ENCODE data around the gene ZBTB1.

Gene ZBTB1

DNA sequence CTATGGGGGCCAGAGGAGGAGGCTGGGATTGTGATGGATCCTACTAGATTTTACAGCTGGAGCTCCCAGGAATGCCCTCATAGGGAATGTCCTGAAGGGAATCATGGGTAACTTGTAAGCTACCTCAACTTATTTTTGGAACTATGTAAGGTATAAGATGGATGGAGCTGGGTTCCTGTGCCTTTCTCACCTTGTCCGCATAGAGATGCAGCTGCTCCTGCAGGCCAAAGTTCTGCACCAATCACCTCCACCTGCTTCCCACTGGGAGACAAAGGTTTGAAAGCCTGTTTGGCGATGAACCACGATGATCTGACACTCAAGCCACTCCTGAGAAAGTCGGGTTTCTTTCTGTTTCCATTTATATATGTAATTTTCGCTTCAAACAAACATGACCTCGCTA, 39.9 kb upstream of the ZBTB1 start:
- no peaks in the 10 kb centered on the region for H3K79me1 ChIP-seq (ENCODE audit: low read length)
- H3K27ac ChIP-seq (ENCODE audit: low read depth, low read length) = no peak overlapping the region
- H2BK15ac ChIP-seq (replicated peaks; ENCODE audit: low read depth) = no peak overlapping the region
- DNase-seq = peak; percentile 46
- no peaks in the 10 kb centered on the region for H3K27me3 ChIP-seq (ENCODE audit: insufficient read depth, low read length, poor library complexity)
- H4K5ac ChIP-seq (ENCODE audit: low read length) = no peak overlapping the region
- no peak overlapping the region for H3K56ac ChIP-seq (ENCODE audit: low read length)
- no CpG with 5 or more reads among the region's 6 CpGs for WGBS (ENCODE audit: extremely low coverage, insufficient coverage, low lambda C conversion rate)
- H3K18ac ChIP-seq (ENCODE audit: low read length) = no peak overlapping the region
- H2BK5ac ChIP-seq (ENCODE audit: low read length) = no peak overlapping the region
- no peaks in the 10 kb centered on the region for H3K36me3 ChIP-seq (ENCODE audit: control insufficient read depth, insufficient read depth, low read length)
- H3K4me2 ChIP-seq (ENCODE audit: low read length) = peak overlapping the region; percentile 37
- H3K23ac ChIP-seq (ENCODE audit: low read length) = no peak overlapping the region
- H3K9ac ChIP-seq (ENCODE audit: low read length) = peak overlapping the region; percentile 28
- no peak overlapping the region for H3K4ac ChIP-seq (ENCODE audit: low read depth, low read length)
- H2AK5ac ChIP-seq (ENCODE audit: low read length) = no peak overlapping the region
- no peak overlapping the region for H4K8ac ChIP-seq (ENCODE audit: low read depth, low read length)
- H3K4me3 ChIP-seq (ENCODE audit: low read length) = no peak overlapping the region
- H3K4me1 ChIP-seq (ENCODE audit: control insufficient read depth, low read depth, low read length) = no peaks in the 10 kb centered on the region
- no peak overlapping the region for H2BK120ac ChIP-seq (ENCODE audit: low read depth, low read length)
- H3K79me2 ChIP-seq (ENCODE audit: control insufficient read depth, insufficient read depth, low read length) = no peaks in the 10 kb centered on the region

DNA sequence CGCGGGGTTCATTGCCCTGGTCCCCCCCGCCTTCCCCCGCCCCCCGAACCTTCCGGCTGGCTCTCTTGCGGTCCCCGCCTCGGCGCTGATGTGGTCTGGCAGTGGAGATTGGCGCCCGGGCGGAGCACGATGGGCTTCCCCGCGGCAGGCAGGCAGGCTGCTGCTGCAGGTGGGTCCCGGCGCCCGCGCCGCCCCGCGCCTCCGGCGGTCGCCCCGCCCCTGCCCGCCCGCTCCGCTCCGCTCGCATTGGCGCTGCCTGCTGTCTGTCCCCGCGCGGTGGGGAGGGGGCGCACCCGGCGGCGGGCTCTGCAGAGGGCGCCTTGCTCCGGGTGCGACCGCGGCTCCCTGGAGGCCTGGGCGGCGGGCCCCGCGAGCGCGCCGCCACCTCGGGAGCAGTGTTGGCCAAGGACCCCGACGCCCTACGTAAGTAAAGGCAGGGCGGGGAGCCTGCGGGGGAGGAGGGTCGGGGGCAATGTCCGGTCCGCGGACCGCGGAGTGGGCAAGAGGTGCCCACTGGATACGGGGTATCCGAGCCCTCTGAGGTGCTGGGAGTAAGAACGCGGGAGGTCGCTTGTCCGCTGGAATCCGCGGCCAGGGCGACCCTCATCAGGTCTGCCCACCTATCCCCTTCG, 39.3 kb upstream of the ZBTB1 start, which contains the start of gene AKAP5:
TSS of gene AKAP5 (plus strand) at position 309 of the 632 bp plus-strand sequence. CDS start 2,896 bp downstream, outside the sequence.
- H3K27me3 ChIP-seq (ENCODE audit: insufficient read depth, low read length, poor library complexity) = no peaks in the 10 kb centered on the region
- no CpG with 5 or more reads among the region's 74 CpGs for WGBS (ENCODE audit: extremely low coverage, insufficient coverage, low lambda C conversion rate)
- no peak within 1 kb of the TSS for H2BK5ac ChIP-seq (ENCODE audit: low read length)
- H2BK15ac ChIP-seq (replicated peaks; ENCODE audit: low read depth) = no peak within 1 kb of the TSS
- no peak within 1 kb of the TSS for H2BK120ac ChIP-seq (ENCODE audit: low read depth, low read length)
- no peaks in the 10 kb centered on the region for H3K4me1 ChIP-seq (ENCODE audit: control insufficient read depth, low read depth, low read length)
- H3K23ac ChIP-seq (ENCODE audit: low read length) = no peak within 1 kb of the TSS
- H2AK5ac ChIP-seq (ENCODE audit: low read length) = no peak within 1 kb of the TSS
- H3K27ac ChIP-seq (ENCODE audit: low read depth, low read length) = no peak within 1 kb of the TSS
- H3K9ac ChIP-seq (ENCODE audit: low read length) = peak within 1 kb of the TSS; percentile 53
- H3K4me2 ChIP-seq (ENCODE audit: low read length) = peak within 1 kb of the TSS; percentile 54
- H4K8ac ChIP-seq (ENCODE audit: low read depth, low read length) = no peak within 1 kb of the TSS
- peak within 1 kb of the TSS; percentile 92 for H3K18ac ChIP-seq (ENCODE audit: low read length)
- no peaks in the 10 kb centered on the region for H3K79me2 ChIP-seq (ENCODE audit: control insufficient read depth, insufficient read depth, low read length)
- no peaks in the 10 kb centered on the region for H3K36me3 ChIP-seq (ENCODE audit: control insufficient read depth, insufficient read depth, low read length)
- H3K4ac ChIP-seq (ENCODE audit: low read depth, low read length) = no peak within 1 kb of the TSS
- peak within 1 kb of the TSS; percentile 8 for H3K4me3 ChIP-seq (ENCODE audit: low read length)
- no peak within 1 kb of the TSS for H4K5ac ChIP-seq (ENCODE audit: low read length)
- DNase-seq = peak; percentile 85
- peak within 1 kb of the TSS; percentile 87 for H3K56ac ChIP-seq (ENCODE audit: low read length)
- H3K79me1 ChIP-seq (ENCODE audit: low read length) = no peaks in the 10 kb centered on the region

DNA sequence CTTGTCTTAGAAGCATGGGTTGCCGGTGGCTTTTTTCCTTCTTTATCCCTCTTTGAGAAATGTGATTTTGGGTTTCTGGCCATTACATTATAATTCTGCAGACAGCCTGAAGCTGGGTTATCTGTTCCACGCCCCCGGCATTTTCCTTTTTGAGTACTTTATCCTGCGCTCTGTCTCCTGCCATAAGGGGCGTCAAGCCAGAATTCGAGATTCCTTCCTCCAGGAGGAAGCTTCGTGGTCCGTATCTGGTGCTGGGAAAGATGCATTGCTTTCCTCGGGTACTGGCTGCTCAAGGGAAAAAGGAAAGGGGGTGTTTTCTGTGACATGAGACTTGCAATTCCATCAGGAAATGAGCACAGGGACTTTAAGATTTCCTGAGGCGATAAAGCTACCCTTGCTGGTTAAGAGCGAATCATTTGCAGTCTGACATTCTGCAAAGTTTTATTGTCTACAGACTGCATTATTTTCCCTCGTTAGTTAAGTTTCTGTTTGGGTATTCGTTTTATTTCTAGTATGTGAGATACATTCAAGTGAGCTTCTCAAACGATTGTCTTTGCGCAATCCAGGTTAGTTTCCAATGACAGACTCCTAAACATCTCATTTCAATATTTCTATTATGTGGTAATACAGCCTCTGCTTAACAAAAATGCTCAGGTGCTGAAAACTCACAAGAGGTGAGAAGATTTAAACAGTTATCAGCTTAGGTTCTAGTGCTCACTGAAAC, 38.6 kb upstream of the ZBTB1 start:
- H3K18ac ChIP-seq (ENCODE audit: low read length) = no peak overlapping the region
- H2BK120ac ChIP-seq (ENCODE audit: low read depth, low read length) = no peak overlapping the region
- no peak overlapping the region for H2AK5ac ChIP-seq (ENCODE audit: low read length)
- H3K27me3 ChIP-seq (ENCODE audit: insufficient read depth, low read length, poor library complexity) = no peaks in the 10 kb centered on the region
- no peak overlapping the region for H4K5ac ChIP-seq (ENCODE audit: low read length)
- H3K4me3 ChIP-seq (ENCODE audit: low read length) = peak overlapping the region; percentile 8
- H3K9ac ChIP-seq (ENCODE audit: low read length) = peak overlapping the region; percentile 53
- H3K4me2 ChIP-seq (ENCODE audit: low read length) = peak overlapping the region; percentile 54
- no peak overlapping the region for H2BK15ac ChIP-seq (replicated peaks; ENCODE audit: low read depth)
- no CpG with 5 or more reads among the region's 15 CpGs for WGBS (ENCODE audit: extremely low coverage, insufficient coverage, low lambda C conversion rate)
- no peak overlapping the region for H3K23ac ChIP-seq (ENCODE audit: low read length)
- DNase-seq = peak; percentile 92
- H3K79me2 ChIP-seq (ENCODE audit: control insufficient read depth, insufficient read depth, low read length) = no peaks in the 10 kb centered on the region
- peak overlapping the region; percentile 87 for H3K56ac ChIP-seq (ENCODE audit: low read length)
- no peaks in the 10 kb centered on the region for H3K79me1 ChIP-seq (ENCODE audit: low read length)
- H2BK5ac ChIP-seq (ENCODE audit: low read length) = no peak overlapping the region
- H3K36me3 ChIP-seq (ENCODE audit: control insufficient read depth, insufficient read depth, low read length) = no peaks in the 10 kb centered on the region
- no peak overlapping the region for H4K8ac ChIP-seq (ENCODE audit: low read depth, low read length)
- H3K4me1 ChIP-seq (ENCODE audit: control insufficient read depth, low read depth, low read length) = no peaks in the 10 kb centered on the region
- H3K4ac ChIP-seq (ENCODE audit: low read depth, low read length) = no peak overlapping the region
- no peak overlapping the region for H3K27ac ChIP-seq (ENCODE audit: low read depth, low read length)

DNA sequence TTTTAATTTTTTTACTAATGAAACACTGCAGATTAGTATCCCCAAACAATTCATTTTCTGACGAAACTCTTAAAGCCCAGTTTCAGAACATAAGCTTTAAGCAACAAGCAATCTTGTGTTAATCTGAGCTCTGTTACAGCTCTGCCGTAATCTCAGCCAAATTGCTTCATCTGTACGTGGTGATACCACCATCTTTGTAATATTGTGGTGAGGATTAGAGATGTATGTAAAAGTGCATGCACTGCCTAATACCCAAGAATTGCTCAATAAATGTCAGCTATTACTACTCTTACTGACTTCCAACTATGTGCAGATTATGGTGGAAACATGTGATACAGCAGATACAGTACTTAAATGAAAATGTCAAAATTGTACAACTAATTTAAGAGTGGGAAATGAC, 37.5 kb upstream of the ZBTB1 start:
- Histone ChIP-seq H3K27me3 (ENCODE audit: insufficient read depth, low read length, poor library complexity) (no peaks in the 10 kb centered on the region), H3K56ac (ENCODE audit: low read length) (no peak overlapping the region), H3K18ac (ENCODE audit: low read length) (no peak overlapping the region), H3K9ac (ENCODE audit: low read length) (no peak overlapping the region), H2BK5ac (ENCODE audit: low read length) (no peak overlapping the region), H3K23ac (ENCODE audit: low read length) (no peak overlapping the region), H2BK120ac (ENCODE audit: low read depth, low read length) (no peak overlapping the region), H3K4me3 (ENCODE audit: low read length) (no peak overlapping the region), H3K4ac (ENCODE audit: low read depth, low read length) (no peak overlapping the region), H3K79me1 (ENCODE audit: low read length) (no peaks in the 10 kb centered on the region), H3K79me2 (ENCODE audit: control insufficient read depth, insufficient read depth, low read length) (no peaks in the 10 kb centered on the region), H2BK15ac (replicated peaks; ENCODE audit: low read depth) (no peak overlapping the region), H2AK5ac (ENCODE audit: low read length) (no peak overlapping the region), H3K4me2 (ENCODE audit: low read length) (no peak overlapping the region), H3K36me3 (ENCODE audit: control insufficient read depth, insufficient read depth, low read length) (no peaks in the 10 kb centered on the region), H3K4me1 (ENCODE audit: control insufficient read depth, low read depth, low read length) (no peaks in the 10 kb centered on the region), H3K27ac (ENCODE audit: low read depth, low read length) (no peak overlapping the region), H4K8ac (ENCODE audit: low read depth, low read length) (no peak overlapping the region), H4K5ac (ENCODE audit: low read length) (no peak overlapping the region)
- WGBS (ENCODE audit: extremely low coverage, insufficient coverage, low lambda C conversion rate) = no CpG with 5 or more reads among the region's 3 CpGs
- no peak for DNase-seq

- H3K4me2 ChIP-seq (ENCODE audit: low read length) = no peak overlapping the region
- no peak overlapping the region for H3K27ac ChIP-seq (ENCODE audit: low read depth, low read length)
- no peaks in the 10 kb centered on the region for H3K79me1 ChIP-seq (ENCODE audit: low read length)
- no peak overlapping the region for H2BK15ac ChIP-seq (replicated peaks; ENCODE audit: low read depth)
- no peaks in the 10 kb centered on the region for H3K79me2 ChIP-seq (ENCODE audit: control insufficient read depth, insufficient read depth, low read length)
- H3K4me1 ChIP-seq (ENCODE audit: control insufficient read depth, low read depth, low read length) = no peaks in the 10 kb centered on the region
- no peak overlapping the region for H2BK120ac ChIP-seq (ENCODE audit: low read depth, low read length)
- H3K18ac ChIP-seq (ENCODE audit: low read length) = no peak overlapping the region
- H3K4ac ChIP-seq (ENCODE audit: low read depth, low read length) = no peak overlapping the region
- H3K4me3 ChIP-seq (ENCODE audit: low read length) = no peak overlapping the region
- H2AK5ac ChIP-seq (ENCODE audit: low read length) = no peak overlapping the region
- H3K56ac ChIP-seq (ENCODE audit: low read length) = no peak overlapping the region
- no peak overlapping the region for H3K23ac ChIP-seq (ENCODE audit: low read length)
- no peaks in the 10 kb centered on the region for H3K27me3 ChIP-seq (ENCODE audit: insufficient read depth, low read length, poor library complexity)
- H4K5ac ChIP-seq (ENCODE audit: low read length) = no peak overlapping the region
- no peak for DNase-seq
- H2BK5ac ChIP-seq (ENCODE audit: low read length) = no peak overlapping the region
- no peak overlapping the region for H3K9ac ChIP-seq (ENCODE audit: low read length)
- H4K8ac ChIP-seq (ENCODE audit: low read depth, low read length) = no peak overlapping the region
- no peaks in the 10 kb centered on the region for H3K36me3 ChIP-seq (ENCODE audit: control insufficient read depth, insufficient read depth, low read length)
Measured at GRCh38 chr14:64467566-64467965, 37.0 kb upstream of the ZBTB1 start.
